GM12865 (cell line): ENCODE results near the gene MED12L.

Source experiments
- DNase-seq: peaks from one replicate; pipeline ENCODE4 v3.0.0; 2010; ENCODE audit warnings: low read depth
- H3K4me3 ChIP-seq: 2 replicates; pipeline ENCODE4 v1.5.1; 2011; ENCODE audit warnings: mild to moderate bottlenecking, low read depth, low read length, control low read depth
- TF ChIP-seq, protein P1 (sequence below): IDR thresholded peaks from 2 replicates; pipeline ENCODE4 v1.5.1; 2011; ENCODE audit warnings: low read length, control low read depth, low read depth, inconsistent platforms; ENCODE audit not compliant: insufficient read depth; ENCODE audit errors: missing control alignments

MED12L gene

GRCh38 chr3:151281671-151282324, 196.3 kb downstream of the MED12L start:
- DNase-seq, result no peak
- TF ChIP-seq, protein P1, sequence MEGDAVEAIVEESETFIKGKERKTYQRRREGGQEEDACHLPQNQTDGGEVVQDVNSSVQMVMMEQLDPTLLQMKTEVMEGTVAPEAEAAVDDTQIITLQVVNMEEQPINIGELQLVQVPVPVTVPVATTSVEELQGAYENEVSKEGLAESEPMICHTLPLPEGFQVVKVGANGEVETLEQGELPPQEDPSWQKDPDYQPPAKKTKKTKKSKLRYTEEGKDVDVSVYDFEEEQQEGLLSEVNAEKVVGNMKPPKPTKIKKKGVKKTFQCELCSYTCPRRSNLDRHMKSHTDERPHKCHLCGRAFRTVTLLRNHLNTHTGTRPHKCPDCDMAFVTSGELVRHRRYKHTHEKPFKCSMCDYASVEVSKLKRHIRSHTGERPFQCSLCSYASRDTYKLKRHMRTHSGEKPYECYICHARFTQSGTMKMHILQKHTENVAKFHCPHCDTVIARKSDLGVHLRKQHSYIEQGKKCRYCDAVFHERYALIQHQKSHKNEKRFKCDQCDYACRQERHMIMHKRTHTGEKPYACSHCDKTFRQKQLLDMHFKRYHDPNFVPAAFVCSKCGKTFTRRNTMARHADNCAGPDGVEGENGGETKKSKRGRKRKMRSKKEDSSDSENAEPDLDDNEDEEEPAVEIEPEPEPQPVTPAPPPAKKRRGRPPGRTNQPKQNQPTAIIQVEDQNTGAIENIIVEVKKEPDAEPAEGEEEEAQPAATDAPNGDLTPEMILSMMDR, result no peak
- no peak overlapping the region for H3K4me3 ChIP-seq

DNA sequence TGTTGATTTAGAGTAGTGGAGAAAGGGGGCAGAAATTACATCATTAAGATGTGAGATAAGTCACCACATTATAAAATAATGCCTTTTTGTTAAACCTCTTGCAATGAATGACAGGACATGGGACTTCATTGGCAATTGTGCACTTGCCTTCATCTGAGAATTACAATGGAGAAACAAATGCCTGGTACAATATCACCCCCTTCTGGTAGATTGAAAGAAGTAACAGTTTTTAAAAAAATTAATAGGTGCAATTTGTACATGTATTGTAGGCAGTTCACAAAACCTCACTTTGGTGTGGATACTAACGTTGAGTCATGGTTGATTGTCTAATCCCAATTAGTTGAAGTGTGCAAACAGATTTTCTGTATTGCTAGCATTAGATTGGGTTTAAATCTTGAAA, 197.5 kb downstream of the MED12L start:
- TF ChIP-seq, protein P1, result peak; percentile 49
- H3K4me3 ChIP-seq, result no peak overlapping the region
- peak; percentile 67 for DNase-seq

DNA sequence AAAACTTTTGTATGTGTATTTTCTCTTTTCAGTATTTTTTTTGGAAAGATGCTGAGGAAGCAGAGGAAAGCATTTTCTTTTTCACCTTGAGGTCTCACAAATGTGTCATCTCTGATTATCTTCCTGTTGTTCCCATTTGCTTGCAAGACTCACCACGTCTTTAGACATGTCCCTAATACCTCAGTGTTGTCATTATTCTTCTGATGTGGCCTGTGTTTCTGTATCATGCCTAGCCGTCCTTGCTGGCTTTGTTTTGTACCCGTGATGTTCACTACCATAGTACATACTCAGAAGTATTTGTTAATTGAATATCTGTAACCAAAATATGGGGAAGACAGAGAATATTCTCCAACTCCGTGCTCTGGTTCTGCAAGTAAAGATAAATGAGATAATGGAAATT, 197.9 kb downstream of the MED12L start:
- no peak overlapping the region for H3K4me3 ChIP-seq
- DNase-seq, result no peak
- TF ChIP-seq, protein P1, result no peak

DNA sequence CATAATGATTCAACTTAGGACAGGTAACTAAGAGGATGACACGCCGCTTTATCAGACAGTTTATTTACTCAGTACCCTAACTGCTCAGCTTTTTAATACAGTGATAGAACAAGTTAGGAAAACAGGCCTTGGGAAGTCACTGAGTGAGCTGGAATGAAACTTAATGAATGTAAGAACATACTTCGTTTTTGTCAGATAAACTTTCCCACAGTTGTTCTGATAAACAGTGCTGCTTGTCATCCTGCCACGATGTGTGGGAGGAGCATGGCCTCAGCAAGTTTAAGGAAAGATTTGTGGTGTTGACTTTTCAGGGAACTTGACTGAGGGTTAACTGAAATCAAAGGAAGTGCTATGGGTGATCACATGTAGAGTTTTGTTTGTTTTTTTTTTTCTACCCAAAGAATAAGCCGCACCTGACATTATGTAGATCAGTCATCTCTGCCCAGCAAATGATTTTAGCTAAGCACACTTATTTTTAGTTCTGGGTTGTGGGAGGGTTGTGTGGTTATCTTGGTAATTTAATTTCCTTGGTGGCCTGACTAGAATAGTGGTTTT, 198.5 kb downstream of the MED12L start:
- no peak for DNase-seq
- no peak overlapping the region for H3K4me3 ChIP-seq
- TF ChIP-seq, protein P1, result no peak

DNA sequence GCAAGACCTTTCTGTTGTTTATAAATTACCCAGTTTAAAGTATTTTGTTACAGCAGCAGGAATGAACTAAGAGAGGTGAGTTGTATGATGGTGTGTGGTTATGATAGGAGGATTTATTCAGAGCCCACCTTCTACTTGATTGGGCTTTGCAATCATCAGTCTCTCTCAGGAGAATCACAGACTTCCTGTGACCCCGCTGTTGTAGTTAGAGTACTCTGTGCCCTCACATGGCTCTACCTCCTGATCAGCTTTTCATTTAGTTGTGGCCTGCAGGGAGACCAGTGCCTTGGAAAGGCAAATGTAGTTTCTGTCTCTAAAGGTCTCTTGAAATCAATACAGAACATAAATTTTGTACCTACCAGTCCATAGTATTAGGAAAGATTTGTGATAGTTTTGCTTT, 200.5 kb downstream of the MED12L start:
- TF ChIP-seq, protein P1, result no peak
- H3K4me3 ChIP-seq, result no peak overlapping the region

DNA sequence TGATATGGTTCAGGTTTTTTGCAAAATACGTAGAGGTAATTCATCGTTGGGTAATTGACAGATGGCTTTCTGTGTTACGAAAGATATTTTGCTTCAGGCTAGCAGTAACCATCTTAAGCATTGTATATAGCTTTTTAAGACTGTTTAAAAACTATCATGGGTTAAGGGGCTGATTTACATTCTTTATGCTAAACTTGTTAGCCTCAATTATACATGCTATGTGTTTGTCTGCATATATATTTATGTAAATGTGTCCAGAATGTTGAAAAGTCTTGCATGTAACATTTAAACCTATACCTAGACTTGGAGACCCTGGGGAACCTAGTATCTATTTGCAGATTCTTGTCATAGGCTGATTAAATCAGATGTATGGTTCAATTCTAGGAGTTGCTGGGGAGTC, 204.0 kb downstream of the MED12L start:
- TF ChIP-seq, protein P1, result no peak
- no peak for DNase-seq
- no peak overlapping the region for H3K4me3 ChIP-seq

More for the DNA sequence above, 200.5 kb downstream of the MED12L start:
- DNase-seq, result no peak

DNA sequence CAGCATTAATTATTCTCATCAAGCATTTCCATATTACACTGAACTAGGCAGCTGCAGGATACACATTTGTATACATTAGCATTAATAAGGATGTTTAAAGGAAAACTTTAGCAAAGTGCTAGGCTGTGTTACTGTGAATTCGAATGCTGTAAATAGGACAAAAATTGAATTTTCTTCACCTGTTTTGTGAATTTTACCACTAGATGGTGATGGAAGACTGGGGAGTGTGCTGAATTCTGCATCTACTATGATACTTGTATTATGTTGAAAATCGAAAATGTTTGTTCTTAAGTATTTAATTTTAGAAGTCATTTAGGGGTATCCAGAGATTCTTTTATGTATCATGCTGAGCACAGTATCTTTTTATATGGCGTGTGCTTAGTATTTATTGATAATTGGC, 205.2 kb downstream of the MED12L start:
- TF ChIP-seq, protein P1, result peak; percentile 45
- H3K4me3 ChIP-seq, result no peak overlapping the region
- DNase-seq, result peak; percentile 29
